ENCODE data around the gene SAMD4B. TPM values are rescaled to one million over a fixed set of nuclear protein-coding genes. Genes with fewer than 3 reads are reported as not detected.

The SAMD4B gene
- total RNA-seq, 2 donors from 2014 or later: 41.5 to 77.8 TPM

- TF ChIP-seq CTCF (IDR thresholded peaks at IDR 0.05): no peak
- TF ChIP-seq POLR2A (IDR thresholded peaks at IDR 0.05): no peak
- DNase-seq (peak in 1 of 4 donors; percentile 13), ATAC-seq (no peak)
- intact Hi-C loops (cut with DNase I): no loop called here
- H3K36me3 ChIP-seq (replicated peaks in 1 of 2; ENCODE audit: insufficient read depth in 1 of 2, low read depth in 2 of 2): no peaks in the 10 kb centered on the region
- H3K4me3 ChIP-seq: no peak overlapping the region
- 57 to 64% methylated on average over 12 to 17 of the region's 17 CpGs for WGBS, 2 donors
- H3K9me3 ChIP-seq: no peaks in the 10 kb centered on the region
- H3K4me1 ChIP-seq: no peaks in the 10 kb centered on the region
- no peaks in the 10 kb centered on the region for H3K27me3 ChIP-seq
- H3K27ac ChIP-seq: no peak overlapping the region
Observed at GRCh38 chr19:39297931-39298634, 44.1 kb upstream of the SAMD4B start.

- H3K27me3 ChIP-seq: no peaks in the 10 kb centered on the region
- no peak overlapping the region for H3K4me3 ChIP-seq
- DNase-seq (no peak), ATAC-seq (no peak)
- no peak for TF ChIP-seq POLR2A (IDR thresholded peaks at IDR 0.05)
- no peak for TF ChIP-seq CTCF (IDR thresholded peaks at IDR 0.05)
- H3K4me1 ChIP-seq: no peaks in the 10 kb centered on the region
- H3K27ac ChIP-seq: no peak overlapping the region
- H3K9me3 ChIP-seq: no peaks in the 10 kb centered on the region
- intact Hi-C loops (cut with DNase I): no loop called here
- no peaks in the 10 kb centered on the region for H3K36me3 ChIP-seq (replicated peaks in 1 of 2; ENCODE audit: insufficient read depth in 1 of 2, low read depth in 2 of 2)
- WGBS, 2 donors: 71 to 87% methylated on average over 9 of the region's 9 CpGs
Observed at GRCh38 chr19:39299404-39299803, 42.8 kb upstream of the SAMD4B start.

GRCh38 chr19:39299832-39300231 lies 42.4 kb upstream of the SAMD4B start:
- Histone ChIP-seq H3K4me3 (no peak overlapping the region), H3K4me1 (no peaks in the 10 kb centered on the region), H3K9me3 (no peaks in the 10 kb centered on the region), H3K27ac (no peak overlapping the region), H3K36me3 (replicated peaks in 1 of 2; ENCODE audit: insufficient read depth in 1 of 2, low read depth in 2 of 2) (no peaks in the 10 kb centered on the region), H3K27me3 (no peaks in the 10 kb centered on the region)
- no peak for TF ChIP-seq POLR2A (IDR thresholded peaks at IDR 0.05)
- no peak for TF ChIP-seq CTCF (IDR thresholded peaks at IDR 0.05)
- ATAC-seq: no peak
- DNase-seq: no peak
- intact Hi-C loops (cut with DNase I): no loop called here
- 95% methylated on average over 10 of the region's 10 CpGs for WGBS, 2 donors

GRCh38 chr19:39301021-39301420 lies 41.2 kb upstream of the SAMD4B start:
- H3K27me3 ChIP-seq: no peaks in the 10 kb centered on the region
- 69 to 78% methylated on average over 4 of the region's 4 CpGs for WGBS, 2 donors
- no peak for TF ChIP-seq POLR2A (IDR thresholded peaks at IDR 0.05)
- no peak for TF ChIP-seq CTCF (IDR thresholded peaks at IDR 0.05)

GRCh38 chr19:39301562-39301961 lies 40.7 kb upstream of the SAMD4B start:
- ATAC-seq: no peak
- Histone ChIP-seq H3K27ac (no peak overlapping the region), H3K4me3 (no peak overlapping the region), H3K27me3 (no peaks in the 10 kb centered on the region), H3K9me3 (no peaks in the 10 kb centered on the region), H3K4me1 (no peaks in the 10 kb centered on the region), H3K36me3 (replicated peaks in 1 of 2; ENCODE audit: insufficient read depth in 1 of 2, low read depth in 2 of 2) (no peaks in the 10 kb centered on the region)
- intact Hi-C loops (cut with DNase I): no loop called here
- DNase-seq: no peak
- no peak for TF ChIP-seq CTCF (IDR thresholded peaks at IDR 0.05)
- TF ChIP-seq POLR2A (IDR thresholded peaks at IDR 0.05): no peak
- WGBS, 2 donors: 88 to 91% methylated on average over 3 of the region's 3 CpGs

More at GRCh38 chr19:39301021-39301420, 41.2 kb upstream of the SAMD4B start:
- H3K4me1 ChIP-seq: no peaks in the 10 kb centered on the region
- H3K36me3 ChIP-seq (replicated peaks in 1 of 2; ENCODE audit: insufficient read depth in 1 of 2, low read depth in 2 of 2): no peaks in the 10 kb centered on the region
- H3K9me3 ChIP-seq: no peaks in the 10 kb centered on the region
- H3K27ac ChIP-seq: no peak overlapping the region
- intact Hi-C loops (cut with DNase I): no loop called here
- no peak for ATAC-seq
- H3K4me3 ChIP-seq: no peak overlapping the region
- no peak for DNase-seq

Data from body of pancreas (tissue), 4 donors.